GM19351 (cell line): ENCODE results near the gene RPS6KA6.
"Not testable (repeated sequence)": the region's sequence is repeated elsewhere in the genome, so short reads cannot be mapped to it uniquely, and the experiment has no call there.

Experiments used
- ATAC-seq: cut with Tn5 transposase; IDR thresholded peaks from one replicate; pipeline ENCODE4 v1.9.1; 2021; ENCODE audit warnings: mild to moderate bottlenecking, moderate library complexity; ENCODE audit not compliant: unreplicated experiment

RPS6KA6 gene

DNA sequence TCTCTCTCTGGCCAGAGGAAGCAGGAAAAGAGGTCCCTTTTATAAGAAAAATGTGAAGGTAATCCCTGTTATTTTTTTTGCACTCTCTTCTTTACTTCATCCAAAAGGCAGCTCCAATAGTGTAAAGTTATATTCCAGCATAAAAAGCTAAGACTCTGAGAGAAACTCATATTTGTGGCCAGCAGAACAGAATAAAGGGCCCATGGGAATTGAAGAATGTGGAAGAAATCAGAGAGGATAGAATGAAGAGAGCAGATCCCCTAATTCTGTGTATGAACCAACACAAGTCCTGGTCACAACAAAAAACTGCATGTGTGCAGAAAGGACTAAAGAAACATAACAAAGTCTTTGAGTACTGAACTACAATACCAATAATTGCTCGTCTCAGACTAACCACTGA, 22.3 kb downstream of the RPS6KA6 start:
- no peak for ATAC-seq

DNA sequence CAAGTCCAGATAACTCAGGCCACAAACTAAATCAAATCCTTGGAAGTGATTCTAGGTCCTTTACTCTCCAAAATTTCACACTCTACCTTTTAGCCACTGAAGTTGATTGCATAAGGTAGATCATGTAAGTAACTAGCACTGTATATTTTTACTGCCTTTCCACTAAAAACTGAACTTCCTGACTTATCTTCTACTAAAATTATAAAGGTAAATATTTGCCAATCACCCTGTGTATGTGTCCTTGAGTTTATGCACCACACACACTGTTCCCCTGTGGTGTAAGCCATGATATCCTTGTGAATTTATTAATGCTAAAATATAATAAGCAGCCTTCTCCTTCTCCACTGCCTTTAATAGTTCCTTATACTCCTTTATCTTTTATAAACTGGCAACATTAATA, 25.6 kb downstream of the RPS6KA6 start:
- ATAC-seq: no peak

DNA sequence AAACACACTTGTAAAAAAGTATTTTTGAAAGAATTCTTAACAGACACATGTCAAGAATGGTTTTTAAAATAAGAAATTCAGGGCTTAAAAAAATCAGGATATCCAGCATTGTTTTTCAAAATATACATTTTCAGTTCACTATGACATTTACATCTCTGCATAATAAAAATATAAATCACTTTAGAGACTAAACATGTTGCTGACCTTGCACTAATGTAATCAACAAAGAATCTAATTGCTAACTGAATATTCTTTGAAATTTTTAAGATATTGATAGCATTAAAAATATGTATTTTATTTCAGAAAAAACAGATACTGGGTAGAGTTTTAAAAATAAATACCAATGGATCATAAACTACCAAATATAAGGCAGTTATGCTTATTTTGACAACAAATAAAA, 26.4 kb downstream of the RPS6KA6 start:
- no peak for ATAC-seq

DNA sequence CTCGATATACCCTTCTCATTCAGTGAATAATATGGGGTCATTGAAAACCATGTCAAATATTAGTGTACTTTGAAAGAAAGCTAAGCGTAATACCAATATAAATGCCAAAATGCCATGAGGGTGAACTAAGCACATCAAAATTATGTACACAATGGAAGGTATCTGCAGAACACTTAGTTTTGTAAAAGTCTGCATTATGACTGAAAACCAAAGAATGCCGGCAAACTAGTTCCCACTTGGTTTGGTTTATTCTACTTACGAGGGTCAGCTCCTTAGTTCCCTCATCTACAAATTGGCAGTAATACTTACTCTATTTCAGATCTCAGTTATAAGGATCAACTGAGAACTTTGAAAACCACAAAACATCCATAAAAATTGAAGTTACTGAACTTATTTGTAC, 27.3 kb downstream of the RPS6KA6 start:
- no peak for ATAC-seq

DNA sequence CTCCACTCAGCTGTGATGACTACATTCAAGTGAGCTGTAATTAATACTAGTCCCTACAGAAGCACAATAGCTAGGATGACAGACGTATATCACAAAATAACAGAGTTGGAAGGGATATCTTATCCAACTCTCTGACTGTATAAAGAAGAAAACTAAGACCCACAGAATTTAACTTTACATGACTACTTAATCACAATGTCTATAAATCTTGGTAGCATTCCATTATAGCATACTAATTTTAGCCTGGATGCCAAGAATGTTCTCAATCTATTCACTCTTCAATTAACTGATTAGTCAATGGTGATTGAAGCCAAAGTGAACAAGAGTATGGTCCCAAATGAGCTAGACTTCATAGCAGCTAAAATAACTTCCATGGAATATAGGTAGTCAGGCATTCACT, 31.2 kb downstream of the RPS6KA6 start:
- no peak for ATAC-seq

GRCh38 chrX:84155938-84156337, 32.1 kb downstream of the RPS6KA6 start:
- ATAC-seq: no peak

- no peak for ATAC-seq
Observed at GRCh38 chrX:84153538-84153937, 34.5 kb downstream of the RPS6KA6 start.

DNA sequence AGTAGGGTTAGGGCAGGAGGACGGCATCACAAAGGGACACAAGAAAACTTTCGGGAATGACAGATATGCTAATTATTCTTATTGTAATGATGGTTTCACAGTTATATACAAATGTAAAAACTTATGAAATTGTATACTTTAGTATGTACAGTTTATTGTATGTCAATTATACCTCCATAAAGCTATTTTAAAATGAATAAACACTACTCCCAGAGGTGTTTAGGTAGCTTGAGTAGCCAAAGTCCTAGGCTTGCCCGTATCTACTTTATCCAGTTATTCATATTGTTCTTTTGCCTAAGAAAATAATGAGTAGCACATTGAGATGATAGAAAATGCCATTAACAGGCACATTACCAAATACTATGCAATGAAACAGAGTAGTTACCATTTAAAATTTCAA, 43.0 kb downstream of the RPS6KA6 start:
- no peak for ATAC-seq

DNA sequence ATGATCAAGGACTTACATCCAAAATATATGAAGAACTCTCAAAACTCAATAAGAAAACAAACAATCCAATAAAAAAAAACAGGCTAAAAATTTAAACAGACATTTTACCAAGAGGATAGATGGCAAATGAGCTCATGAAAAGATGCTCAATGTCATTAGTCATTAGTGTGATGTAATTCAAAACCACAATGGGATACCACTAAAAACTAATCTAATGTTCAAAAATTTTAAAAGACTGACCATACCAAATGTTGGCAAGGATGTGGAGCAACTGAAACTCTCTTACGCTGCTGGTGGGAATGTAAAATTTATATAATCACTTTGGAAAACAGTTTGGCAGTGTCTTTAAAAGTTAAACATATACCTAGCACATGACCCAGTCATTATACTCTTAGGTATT, 43.7 kb downstream of the RPS6KA6 start:
- ATAC-seq: no peak

DNA sequence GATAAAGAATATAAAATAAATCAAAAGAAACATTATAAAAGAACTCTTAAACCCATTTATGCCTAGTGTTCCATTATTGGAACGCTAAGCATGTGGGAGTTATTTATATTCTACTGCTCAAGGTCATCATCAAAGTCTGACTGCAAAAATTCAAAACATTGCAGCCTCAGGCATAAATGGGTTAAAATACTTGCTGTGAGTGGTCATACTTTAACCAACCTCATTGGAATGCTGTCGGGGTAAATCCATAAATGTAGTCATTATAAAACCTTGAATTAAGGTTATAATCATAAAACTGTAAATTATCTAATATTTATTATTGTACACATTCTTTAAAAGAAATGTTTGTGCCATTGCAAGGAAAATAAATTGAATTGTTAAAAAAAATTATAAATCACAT, 55.0 kb downstream of the RPS6KA6 start:
- ATAC-seq: no peak

DNA sequence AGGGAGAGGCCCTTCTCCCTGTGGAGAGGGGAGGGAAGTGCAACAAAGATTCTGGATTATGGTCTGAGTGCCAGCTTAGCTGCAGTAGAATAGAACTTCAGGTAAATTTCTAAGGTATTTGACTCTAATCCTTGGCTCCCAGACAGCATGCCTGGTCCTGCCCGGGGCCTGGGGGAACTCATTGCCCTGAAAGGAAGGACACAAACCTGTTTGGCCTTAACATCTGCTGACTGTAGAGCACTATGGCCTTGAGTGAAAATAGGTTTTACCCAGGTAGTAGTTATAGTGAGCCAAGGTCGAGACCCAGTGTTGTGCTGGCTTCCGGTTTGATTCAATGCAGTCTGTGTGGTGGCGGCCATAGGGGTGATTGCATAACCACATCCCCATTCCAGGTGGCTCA, 64.4 kb downstream of the RPS6KA6 start:
- ATAC-seq: no peak

DNA sequence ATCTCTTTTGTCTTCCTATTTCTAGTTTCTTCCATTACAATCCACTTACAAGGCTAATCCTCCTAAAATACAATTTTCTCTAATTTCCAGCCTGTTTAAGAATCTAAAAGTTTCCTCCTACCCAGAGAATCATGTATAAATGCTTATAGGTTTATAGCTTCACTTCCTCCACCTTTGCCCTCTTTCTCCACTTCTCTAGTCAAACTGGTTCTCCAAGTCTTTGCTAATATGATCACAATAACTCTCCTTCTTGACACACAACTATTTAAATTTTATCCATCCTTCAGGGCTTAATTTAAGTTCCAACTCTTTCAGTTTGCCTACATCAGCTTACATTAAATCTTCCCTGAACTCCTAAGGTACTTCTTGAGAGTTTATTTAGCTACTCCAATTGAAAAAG, 69.2 kb downstream of the RPS6KA6 start:
- ATAC-seq: no peak

- no peak for ATAC-seq
Observed at GRCh38 chrX:84118315-84118714, 69.7 kb downstream of the RPS6KA6 start.

DNA sequence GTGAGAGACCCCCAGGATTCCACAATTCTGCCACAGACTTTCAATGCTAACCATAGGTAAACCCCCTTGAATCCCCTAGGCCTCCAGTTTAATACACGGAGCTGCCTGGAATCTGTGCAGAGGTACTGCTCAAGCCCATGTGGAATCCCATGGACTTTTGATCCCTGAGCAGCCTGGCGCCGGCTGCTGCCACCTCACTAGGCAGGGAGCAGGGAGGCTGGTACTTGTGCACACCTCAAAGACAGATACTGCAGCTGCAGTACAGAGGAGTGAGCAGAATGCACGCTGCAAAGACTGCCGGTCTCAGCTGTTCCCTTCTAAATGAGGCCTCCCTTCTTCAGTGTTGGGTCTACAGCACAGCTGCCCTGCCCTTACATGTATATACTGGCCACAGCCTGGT, 79.4 kb downstream of the RPS6KA6 start:
- no peak for ATAC-seq

DNA sequence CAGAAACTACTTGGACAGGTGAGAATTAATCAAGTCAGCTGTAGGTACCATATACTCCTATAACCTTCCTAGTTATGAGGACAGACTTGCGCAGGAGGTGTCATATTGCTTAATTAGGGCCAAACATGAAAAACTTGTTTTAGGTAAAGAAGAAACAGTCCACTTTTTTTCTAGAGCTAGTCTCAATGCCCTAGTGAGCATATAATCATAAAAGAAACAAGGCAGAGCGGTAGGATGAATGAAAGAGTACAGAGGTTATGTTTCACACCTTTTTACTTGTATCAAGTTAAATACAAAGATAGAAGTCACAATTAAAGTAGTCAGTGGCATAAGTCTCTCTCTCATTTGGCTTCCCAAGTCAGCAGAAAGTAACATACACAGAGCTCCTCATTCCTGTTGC, 88.9 kb downstream of the RPS6KA6 start:
- no peak for ATAC-seq

GRCh38 chrX:84079479-84080197, 108.4 kb downstream of the RPS6KA6 start:
- ATAC-seq: not testable (repeated sequence)

DNA sequence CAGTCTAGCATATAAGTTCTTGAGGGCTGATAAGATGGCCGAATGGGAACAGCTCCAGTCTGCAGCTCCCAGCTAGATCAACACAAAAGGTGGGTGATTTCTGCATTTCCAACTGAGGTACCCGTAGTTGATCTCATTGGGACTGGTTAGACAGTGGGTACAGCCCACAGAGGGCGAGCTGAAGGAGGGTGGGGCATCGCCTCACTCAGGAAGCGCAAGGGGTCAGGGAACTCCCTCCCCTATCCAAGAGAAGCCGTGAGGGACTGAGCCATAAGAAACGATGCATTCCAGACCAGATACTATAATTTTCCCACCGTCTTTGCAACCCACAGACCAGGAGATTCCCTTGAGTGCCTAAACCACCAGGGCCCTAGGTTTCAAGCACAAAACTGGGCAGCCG, 109.0 kb downstream of the RPS6KA6 start:
- no peak for ATAC-seq

GRCh38 chrX:84064814-84065213, 123.2 kb downstream of the RPS6KA6 start:
- ATAC-seq: no peak

DNA sequence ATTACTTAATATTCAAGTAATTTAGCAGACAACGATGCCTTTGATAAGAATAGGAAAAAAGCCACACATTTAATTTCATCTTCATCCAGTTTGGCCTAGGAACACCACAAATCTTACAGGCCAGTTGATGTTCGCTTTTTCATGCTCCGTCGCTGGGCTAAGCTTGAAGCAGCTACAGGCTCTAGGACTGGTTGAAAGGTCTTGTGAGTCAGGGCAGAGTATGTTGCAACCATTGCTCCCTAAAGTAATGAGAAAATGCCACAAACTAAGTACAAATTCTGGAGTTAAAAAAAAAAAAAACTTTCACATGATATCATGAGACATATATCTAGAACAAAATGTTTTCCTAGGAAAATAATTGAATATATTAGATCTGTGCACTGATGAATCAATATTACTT, 123.8 kb downstream of the RPS6KA6 start:
- ATAC-seq: no peak

- ATAC-seq: no peak
Observed at GRCh38 chrX:84047339-84047738, 140.7 kb downstream of the RPS6KA6 start.

GRCh38 chrX:84046403-84046984, 141.5 kb downstream of the RPS6KA6 start:
- peak; percentile 95 for ATAC-seq

DNA sequence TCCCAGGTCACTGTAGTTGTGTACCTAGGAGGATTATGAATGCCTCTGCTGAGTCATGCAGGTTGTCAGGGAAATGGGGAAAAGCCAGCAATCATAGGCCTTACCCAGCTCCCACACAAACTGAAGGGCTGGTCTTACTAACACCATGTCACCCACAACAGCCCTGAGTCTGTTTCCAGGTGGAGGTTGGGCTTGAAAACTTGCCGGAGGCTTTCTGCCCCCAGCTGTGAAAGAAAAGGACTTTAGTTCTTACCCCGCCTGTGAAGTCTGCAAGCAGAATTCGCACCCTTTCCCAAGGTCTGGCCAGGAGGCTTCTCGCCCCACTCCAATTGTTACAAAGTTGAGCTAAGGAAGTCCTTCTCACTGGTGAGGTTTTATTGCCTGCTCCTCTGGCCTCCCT, 143.9 kb downstream of the RPS6KA6 start:
- no peak for ATAC-seq
